OCI-LY7 (cell line): Measurements from ENCODE around the gene CTTNBP2NL.

ENCODE experiments used
- EZH2phosphoT487 ChIP-seq: fragments of 200-600 bp; sonication (generic); IDR thresholded peaks from 2 replicates; pipeline ENCODE4 v1.6.1; 2018; ENCODE audit warnings: low read depth, borderline replicate concordance, mild to moderate bottlenecking, mixed run types, antibody characterized with exemption, low read length, moderate library complexity, mixed read lengths
- TF ChIP-seq, protein P1 (sequence below): fragments of 200-600 bp; sonication (generic); conservative IDR thresholded peaks from 2 replicates; pipeline ENCODE4 v1.5.1; 2014; ENCODE audit warnings: mild to moderate bottlenecking, antibody characterized with exemption, low read length, moderate library complexity, mixed read lengths

DNA sequence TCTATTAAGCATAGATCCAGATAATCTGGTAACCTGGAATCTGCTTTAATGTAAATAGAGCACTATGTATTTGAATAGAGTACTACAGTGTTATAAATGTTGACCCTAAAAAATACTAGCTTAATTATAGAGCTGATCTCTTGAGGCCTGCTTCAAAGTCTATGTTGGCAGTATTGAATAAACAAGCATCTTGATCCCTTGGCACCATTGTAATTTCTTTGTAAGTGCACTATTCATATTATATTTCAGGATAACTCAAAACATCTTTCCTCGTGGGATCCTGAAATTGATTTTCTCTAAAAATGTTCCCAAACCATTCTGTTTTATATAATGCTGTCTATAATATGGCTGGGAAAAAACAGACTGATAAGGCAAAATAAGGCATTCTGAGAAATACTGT lies 10.8 kb downstream of the CTTNBP2NL start:
- TF ChIP-seq, protein P1, sequence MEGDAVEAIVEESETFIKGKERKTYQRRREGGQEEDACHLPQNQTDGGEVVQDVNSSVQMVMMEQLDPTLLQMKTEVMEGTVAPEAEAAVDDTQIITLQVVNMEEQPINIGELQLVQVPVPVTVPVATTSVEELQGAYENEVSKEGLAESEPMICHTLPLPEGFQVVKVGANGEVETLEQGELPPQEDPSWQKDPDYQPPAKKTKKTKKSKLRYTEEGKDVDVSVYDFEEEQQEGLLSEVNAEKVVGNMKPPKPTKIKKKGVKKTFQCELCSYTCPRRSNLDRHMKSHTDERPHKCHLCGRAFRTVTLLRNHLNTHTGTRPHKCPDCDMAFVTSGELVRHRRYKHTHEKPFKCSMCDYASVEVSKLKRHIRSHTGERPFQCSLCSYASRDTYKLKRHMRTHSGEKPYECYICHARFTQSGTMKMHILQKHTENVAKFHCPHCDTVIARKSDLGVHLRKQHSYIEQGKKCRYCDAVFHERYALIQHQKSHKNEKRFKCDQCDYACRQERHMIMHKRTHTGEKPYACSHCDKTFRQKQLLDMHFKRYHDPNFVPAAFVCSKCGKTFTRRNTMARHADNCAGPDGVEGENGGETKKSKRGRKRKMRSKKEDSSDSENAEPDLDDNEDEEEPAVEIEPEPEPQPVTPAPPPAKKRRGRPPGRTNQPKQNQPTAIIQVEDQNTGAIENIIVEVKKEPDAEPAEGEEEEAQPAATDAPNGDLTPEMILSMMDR: no peak
- no peak for TF ChIP-seq EZH2phosphoT487
